Gastrocnemius medialis (tissue), 4 donors: Measurements from ENCODE around the gene DNM2. TPM values are rescaled to one million over a fixed set of nuclear protein-coding genes. Genes with fewer than 3 reads are reported as not detected.

ENCODE experiments used
- ATAC-seq, 2 donors: fragments of 150-250 bp; one replicate each; pipeline ENCODE4 v1.9.1; 2016
- DNase-seq, 2 donors: peaks; one replicate each; pipeline ENCODE4 v3.0.0-alpha.2; 2019
- H3K27ac ChIP-seq, 4 donors: fragments of 200-600 bp; sonication (generic); 1 replicate in 1 of 4; 2 replicates in 3 of 4; pipeline ENCODE4 v1.5.1; 2016 to 2018; ENCODE audit warnings: mild to moderate bottlenecking in 2 of 4, moderate library complexity in 1 of 4
- H3K27me3 ChIP-seq, 3 donors: fragments of 200-600 bp; sonication (generic) in 2 of 3; 1 replicate in 1 of 3; 2 replicates in 2 of 3; pipeline versions ENCODE4 v1.5.1 to v1.6.0; 2016 to 2019; ENCODE audit warnings: mild to moderate bottlenecking in 1 of 3, moderate library complexity in 1 of 3
- H3K36me3 ChIP-seq, 2 donors: fragments of 200-600 bp; sonication (generic) in 1 of 2; one replicate each; pipeline ENCODE4 v1.5.1; 2017 to 2018
- H3K4me1 ChIP-seq, 2 donors: fragments of 200-600 bp; sonication (generic) in 1 of 2; one replicate each; pipeline ENCODE4 v1.5.1; 2016 to 2017; ENCODE audit warnings: mild to moderate bottlenecking in 2 of 2
- H3K4me3 ChIP-seq, 4 donors: fragments of 200-600 bp; sonication (generic) in 3 of 4; 1 replicate in 1 of 4; 2 replicates in 3 of 4; pipeline ENCODE4 v1.5.1; 2016 to 2019; ENCODE audit warnings: mild to moderate bottlenecking in 2 of 4
- H3K9me3 ChIP-seq, 3 donors: fragments of 200-600 bp; sonication (generic) in 2 of 3; 1 replicate in 1 of 3; 2 replicates in 2 of 3; pipeline ENCODE4 v1.5.1; 2016 to 2019
- POLR2A ChIP-seq, 2 donors: fragments of 450-650 bp; IDR thresholded peaks; one replicate each; pipeline ENCODE4 v1.6.1; 2017; ENCODE audit warnings: antibody characterized with exemption in 2 of 2, mild to moderate bottlenecking in 2 of 2, moderate library complexity in 2 of 2
- in situ Hi-C, 4 donors: fragments of 200-750 bp; cut with MboI; loops; one replicate each; pipeline versions ENCODE4 v1.15.0 to v1.8.0; 2017; ENCODE audit warnings: low sequenced_read_pairs in 4 of 4
- intact Hi-C: fragments of 100-400 bp; cut with DNase I; formaldehyde crosslinking; loops from one replicate; pipeline ENCODE4 v1.15.1; 2023; ENCODE audit warnings: low total_unique reads
- total RNA-seq, 4 donors: library from RNA; depleted of rRNA; stranded (reverse); fragments of >200 nt; gene quantifications; one replicate each; pipeline versions ENCODE4 v1.1.0 to v1.2.3, GENCODE V29; 2016
- TF ChIP-seq, protein P1 (sequence below), 5 experiments: fragments of 450-650 bp in 3 of 5; fragments of 200-600 bp in 2 of 5; sonication (generic) in 2 of 5; IDR thresholded peaks in 4 of 5; conservative IDR thresholded peaks in 1 of 5; 1 replicate in 4 of 5; 2 replicates in 1 of 5; pipeline ENCODE4 v1.5.1; 2016 to 2019; ENCODE audit warnings: antibody characterized with exemption in 5 of 5, mild to moderate bottlenecking in 3 of 5, moderate library complexity in 3 of 5

Gene DNM2
- total RNA-seq, 4 donors from 2014 or later = 76.2 to 131 (median 108) TPM

DNA sequence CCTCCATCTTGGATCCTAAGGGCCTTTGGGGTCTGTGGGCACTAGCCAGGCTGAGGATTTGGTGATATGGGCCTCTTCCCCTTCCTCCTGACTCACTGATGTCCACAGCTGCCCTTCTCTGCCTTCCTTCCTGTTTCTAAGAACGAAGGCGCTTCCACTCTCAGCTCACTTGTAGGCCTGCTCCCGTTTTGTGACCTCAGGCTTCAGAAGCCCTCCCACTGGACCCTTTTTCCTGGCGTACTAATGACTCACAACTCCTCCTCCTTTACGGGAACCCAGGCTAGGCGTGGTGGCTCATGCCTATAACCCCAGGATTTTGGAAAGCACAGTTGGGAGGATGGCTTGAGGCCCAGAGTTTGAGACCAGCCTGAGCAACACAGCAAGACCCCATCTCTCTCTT is 62.5 kb downstream of the DNM2 start:
- ATAC-seq (peak; percentile 74 to 76), DNase-seq (peak; percentile 29 to 56)
- in situ Hi-C loops = no loop called here
- Histone ChIP-seq H3K27me3 (no peaks in the 10 kb centered on the region), H3K4me3 (no peak overlapping the region), H3K27ac (peak overlapping the region; percentile 54 to 72 (median 58)), H3K9me3 (no peaks in the 10 kb centered on the region), H3K4me1 (peaks cover 4 to 7% of the 10 kb centered on the region in 2 donors), H3K36me3 (peaks cover 0 to 76% of the 10 kb centered on the region in 2 donors)
- intact Hi-C loops = no loop called here
- TF ChIP-seq POLR2A (IDR thresholded peaks at IDR 0.05) = peak; percentile 9 to 33
- TF ChIP-seq, protein P1, sequence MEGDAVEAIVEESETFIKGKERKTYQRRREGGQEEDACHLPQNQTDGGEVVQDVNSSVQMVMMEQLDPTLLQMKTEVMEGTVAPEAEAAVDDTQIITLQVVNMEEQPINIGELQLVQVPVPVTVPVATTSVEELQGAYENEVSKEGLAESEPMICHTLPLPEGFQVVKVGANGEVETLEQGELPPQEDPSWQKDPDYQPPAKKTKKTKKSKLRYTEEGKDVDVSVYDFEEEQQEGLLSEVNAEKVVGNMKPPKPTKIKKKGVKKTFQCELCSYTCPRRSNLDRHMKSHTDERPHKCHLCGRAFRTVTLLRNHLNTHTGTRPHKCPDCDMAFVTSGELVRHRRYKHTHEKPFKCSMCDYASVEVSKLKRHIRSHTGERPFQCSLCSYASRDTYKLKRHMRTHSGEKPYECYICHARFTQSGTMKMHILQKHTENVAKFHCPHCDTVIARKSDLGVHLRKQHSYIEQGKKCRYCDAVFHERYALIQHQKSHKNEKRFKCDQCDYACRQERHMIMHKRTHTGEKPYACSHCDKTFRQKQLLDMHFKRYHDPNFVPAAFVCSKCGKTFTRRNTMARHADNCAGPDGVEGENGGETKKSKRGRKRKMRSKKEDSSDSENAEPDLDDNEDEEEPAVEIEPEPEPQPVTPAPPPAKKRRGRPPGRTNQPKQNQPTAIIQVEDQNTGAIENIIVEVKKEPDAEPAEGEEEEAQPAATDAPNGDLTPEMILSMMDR (IDR thresholded peaks at IDR 0.05 in 4 of 5, conservative IDR thresholded peaks at IDR 0.05 in 1 of 5) = no peak

DNA sequence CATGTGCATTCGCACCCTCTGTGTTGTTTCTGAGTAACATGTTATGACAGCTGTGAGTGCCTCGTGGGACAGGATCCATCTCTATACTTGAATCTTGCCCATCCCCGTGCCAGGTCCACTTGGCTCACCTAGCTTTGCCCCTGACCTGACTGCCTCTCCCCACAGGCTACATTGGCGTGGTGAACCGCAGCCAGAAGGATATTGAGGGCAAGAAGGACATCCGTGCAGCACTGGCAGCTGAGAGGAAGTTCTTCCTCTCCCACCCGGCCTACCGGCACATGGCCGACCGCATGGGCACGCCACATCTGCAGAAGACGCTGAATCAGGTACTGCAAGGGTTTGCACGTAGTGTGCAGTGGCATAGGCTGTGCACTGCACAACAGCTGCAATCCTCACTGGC is 64.9 kb downstream of the DNM2 start:
- Histone ChIP-seq H3K27me3 (no peaks in the 10 kb centered on the region), H3K9me3 (no peaks in the 10 kb centered on the region), H3K36me3 (peaks cover 5 to 74% of the 10 kb centered on the region in 2 donors), H3K27ac (no peak overlapping the region), H3K4me3 (no peak overlapping the region), H3K4me1 (peaks cover 4 to 7% of the 10 kb centered on the region in 2 donors)
- no peak for ATAC-seq
- no peak for TF ChIP-seq POLR2A (IDR thresholded peaks at IDR 0.05)
- TF ChIP-seq, protein P1 (IDR thresholded peaks at IDR 0.05 in 4 of 5, conservative IDR thresholded peaks at IDR 0.05 in 1 of 5) = no peak
- DNase-seq = no peak
- in situ Hi-C loops = no loop called here
- intact Hi-C loops = no loop called here

DNA sequence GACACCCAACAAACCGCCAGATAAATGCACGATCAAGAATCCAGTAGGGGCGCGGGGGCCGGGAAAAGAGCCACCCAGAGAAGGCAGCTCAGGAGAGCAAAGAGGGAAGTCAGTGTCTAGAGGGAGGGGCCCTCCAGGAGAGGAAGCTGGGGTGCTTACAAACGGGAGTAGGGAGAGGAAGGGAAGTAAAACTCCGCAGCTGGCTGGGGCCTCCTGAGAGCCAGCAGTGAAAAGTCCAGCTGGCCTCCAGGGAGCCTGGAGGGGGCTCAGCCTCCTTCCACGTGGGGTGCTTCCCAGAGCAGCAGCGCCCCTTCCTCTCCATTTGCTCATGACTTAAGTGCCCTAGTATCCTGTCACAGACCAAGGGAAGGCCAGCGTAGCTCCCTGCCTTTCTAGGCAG is 66.4 kb downstream of the DNM2 start:
- no peak for ATAC-seq
- intact Hi-C loops (no loop called here), in situ Hi-C loops (no loop called here)
- peaks cover 4 to 7% of the 10 kb centered on the region in 2 donors for H3K4me1 ChIP-seq
- TF ChIP-seq, protein P1 (IDR thresholded peaks at IDR 0.05 in 4 of 5, conservative IDR thresholded peaks at IDR 0.05 in 1 of 5) = no peak
- no peak for TF ChIP-seq POLR2A (IDR thresholded peaks at IDR 0.05)
- DNase-seq = peak; percentile 14 to 40
- no peak overlapping the region for H3K4me3 ChIP-seq
- H3K36me3 ChIP-seq = peaks cover 5 to 78% of the 10 kb centered on the region in 2 donors
- no peaks in the 10 kb centered on the region for H3K27me3 ChIP-seq
- H3K27ac ChIP-seq = no peak overlapping the region
- H3K9me3 ChIP-seq = no peaks in the 10 kb centered on the region

DNA sequence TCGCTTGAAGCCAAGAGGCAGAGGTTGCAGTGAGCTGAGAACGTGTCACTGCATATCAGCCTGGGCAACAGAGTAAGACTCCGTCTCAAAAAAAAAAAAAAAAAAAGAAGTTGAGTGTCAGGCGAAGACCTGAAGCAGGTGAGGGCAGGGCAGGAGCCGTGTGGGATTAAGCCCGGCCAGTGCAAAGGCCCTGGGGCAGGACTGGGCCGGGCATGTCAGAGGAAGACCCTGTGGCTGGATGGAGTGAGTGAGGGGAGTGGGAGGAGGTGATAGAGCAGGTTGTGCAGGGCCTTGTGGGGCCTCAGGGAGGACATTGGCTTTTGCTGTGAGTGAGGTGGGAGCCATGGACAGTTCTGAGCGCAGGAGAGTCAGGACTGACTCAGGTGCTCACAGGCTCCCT is 70.3 kb downstream of the DNM2 start:
- no peak for ATAC-seq
- DNase-seq = no peak
- Histone ChIP-seq H3K4me3 (no peak overlapping the region), H3K27ac (no peak overlapping the region), H3K4me1 (no peaks in the 10 kb centered on the region), H3K36me3 (peaks cover 5 to 89% of the 10 kb centered on the region in 2 donors), H3K9me3 (no peaks in the 10 kb centered on the region), H3K27me3 (no peaks in the 10 kb centered on the region)
- in situ Hi-C loops = no loop called here
- intact Hi-C loops = no loop called here
- TF ChIP-seq, protein P1 (IDR thresholded peaks at IDR 0.05 in 4 of 5, conservative IDR thresholded peaks at IDR 0.05 in 1 of 5) = no peak
- no peak for TF ChIP-seq POLR2A (IDR thresholded peaks at IDR 0.05)

DNA sequence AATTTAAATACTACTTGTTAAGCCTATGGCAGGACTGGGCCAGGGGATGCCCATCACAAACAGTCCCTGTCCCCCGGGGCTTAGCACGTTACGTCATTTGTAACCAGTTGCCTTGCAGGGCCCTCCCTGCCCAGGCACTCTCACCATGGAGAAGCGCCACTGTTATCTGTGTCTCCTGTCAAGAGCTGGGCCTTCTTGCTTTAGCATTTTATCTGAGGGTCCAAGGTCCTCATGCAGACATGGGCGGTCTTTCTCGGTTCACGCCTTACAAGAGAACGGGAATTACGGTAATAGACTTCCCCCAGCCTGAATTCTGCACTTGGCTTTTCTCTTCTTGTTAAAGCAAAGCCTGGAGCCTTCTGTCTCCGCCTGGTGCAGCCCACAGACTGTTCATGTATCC is 72.0 kb downstream of the DNM2 start:
- intact Hi-C loops = no loop called here
- in situ Hi-C loops = no loop called here
- Histone ChIP-seq H3K27ac (no peak overlapping the region), H3K4me1 (no peaks in the 10 kb centered on the region), H3K4me3 (no peak overlapping the region), H3K36me3 (peaks cover 5 to 91% of the 10 kb centered on the region in 2 donors), H3K27me3 (no peaks in the 10 kb centered on the region), H3K9me3 (no peaks in the 10 kb centered on the region)
- DNase-seq (no peak), ATAC-seq (no peak)
- TF ChIP-seq POLR2A (IDR thresholded peaks at IDR 0.05) = no peak
- TF ChIP-seq, protein P1 (IDR thresholded peaks at IDR 0.05 in 4 of 5, conservative IDR thresholded peaks at IDR 0.05 in 1 of 5) = no peak
